ENCODE measurements around the gene TCF25.

GRCh38 chr16:89853306-89853993 lies 19.9 kb upstream of the TCF25 start:
- TF ChIP-seq POLR2A (IDR thresholded peaks at IDR 0.05; ENCODE audit: low read length) (no peak), GATA1 (IDR thresholded peaks at IDR 0.05; ENCODE audit: low read depth, low read length) (no peak)

Data from erythroblast (primary cell).